Testis (tissue), 3 donors: ENCODE data around the gene TSPAN14. TPM values are rescaled to one million over a fixed set of nuclear protein-coding genes. Genes with fewer than 3 reads are reported as not detected.

Experiments used
- DNase-seq: peaks from one replicate; pipeline ENCODE4 v3.0.0-alpha.2; 2019
- H3K27ac ChIP-seq, 2 donors: fragments of 200-600 bp; sonication (generic); one replicate each; pipeline ENCODE4 v1.5.1; 2019
- H3K27me3 ChIP-seq: fragments of 200-600 bp; sonication (generic); one replicate; pipeline ENCODE4 v1.5.1; 2019
- H3K36me3 ChIP-seq: fragments of 200-600 bp; sonication (generic); one replicate; pipeline ENCODE4 v1.5.1; 2017; ENCODE audit warnings: low read depth; ENCODE audit errors: missing control alignments
- H3K4me1 ChIP-seq: fragments of 200-600 bp; sonication (generic); one replicate; pipeline ENCODE4 v1.5.1; 2019
- H3K4me3 ChIP-seq, 2 donors: fragments of 200-600 bp; sonication (generic); one replicate each; pipeline ENCODE4 v1.5.1; 2017 to 2019
- H3K9me3 ChIP-seq: fragments of 200-600 bp; sonication (generic); one replicate; pipeline ENCODE4 v1.5.1; 2017
- POLR2A ChIP-seq: fragments of 450-650 bp; IDR thresholded peaks from one replicate; pipeline ENCODE4 v1.6.1; 2017; ENCODE audit warnings: antibody characterized with exemption, mild to moderate bottlenecking, moderate library complexity
- WGBS, 2 donors: methylation state at CpG; one replicate each; pipeline ENCODE4 v1.1.5; 2018; 5-methylcytosine and 5-hydroxymethylcytosine counted together
- intact Hi-C: fragments of 100-400 bp; cut with DNase I; formaldehyde crosslinking; loops from one replicate; pipeline ENCODE4 v1.15.1; 2023; ENCODE audit warnings: low total_unique reads
- polyA plus RNA-seq: library from polyadenylated mRNA; stranded (reverse); fragments of 350-450 nt; fragmentation: Illumina TruSeq; extraction: RNeasy Lipid Tissue Mini Kit (QIAGEN cat#74804); gene quantifications from one replicate; pipeline ENCODE4 v1.2.3, GENCODE V29; 2014; ENCODE audit warnings: low read depth, low replicate concordance; ENCODE audit not compliant: insufficient read depth
- total RNA-seq, 2 donors: library from RNA; depleted of rRNA; stranded (reverse); fragments of >200 nt; gene quantifications; one replicate each; pipeline ENCODE4 v1.2.3, GENCODE V29; 2016
- TF ChIP-seq, protein P1 (sequence below), 3 experiments: fragments of 450-650 bp in 2 of 3; fragments of 200-600 bp in 1 of 3; sonication (generic) in 1 of 3; IDR thresholded peaks; one replicate each; pipeline ENCODE4 v1.5.1; 2016 to 2019; ENCODE audit warnings: antibody characterized with exemption in 3 of 3, mild to moderate bottlenecking in 2 of 3, moderate library complexity in 1 of 3

TSPAN14 gene
- total and polyA plus RNA-seq, 3 donors from 2014 or later = 59.1 to 64.6 (median 61.4) TPM

DNA sequence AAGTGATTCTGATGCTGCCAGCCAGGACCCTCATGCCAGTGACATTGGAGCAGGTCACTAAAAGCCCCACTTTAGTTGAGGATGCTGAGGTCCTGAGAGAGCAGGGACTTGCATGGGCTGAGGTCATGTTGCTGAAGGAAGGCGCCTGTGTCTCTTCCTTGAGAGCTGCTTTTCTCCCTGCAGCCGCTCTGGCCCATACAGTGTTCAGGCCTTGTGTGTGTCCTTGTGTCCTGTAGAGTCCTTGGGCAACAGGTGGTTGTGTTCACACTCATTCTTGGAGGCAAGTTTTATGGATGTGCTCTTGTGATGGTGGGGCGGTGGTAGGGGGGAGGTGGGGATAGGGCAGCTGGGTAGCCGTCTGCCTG is 33.3 kb downstream of the TSPAN14 start:
- no peaks in the 10 kb centered on the region for H3K27me3 ChIP-seq
- no peaks in the 10 kb centered on the region for H3K36me3 ChIP-seq
- no peak for DNase-seq
- 88 to 97% methylated on average over 3 to 4 of the region's 4 CpGs for WGBS, 2 donors
- peaks cover 53% of the 10 kb centered on the region for H3K4me1 ChIP-seq
- intact Hi-C loops = no loop called here
- peak overlapping the region in 1 of 2 donors; percentile 48 for H3K27ac ChIP-seq
- no peaks in the 10 kb centered on the region for H3K9me3 ChIP-seq
- H3K4me3 ChIP-seq = no peak overlapping the region
- TF ChIP-seq POLR2A = no peak
- TF ChIP-seq, protein P1, sequence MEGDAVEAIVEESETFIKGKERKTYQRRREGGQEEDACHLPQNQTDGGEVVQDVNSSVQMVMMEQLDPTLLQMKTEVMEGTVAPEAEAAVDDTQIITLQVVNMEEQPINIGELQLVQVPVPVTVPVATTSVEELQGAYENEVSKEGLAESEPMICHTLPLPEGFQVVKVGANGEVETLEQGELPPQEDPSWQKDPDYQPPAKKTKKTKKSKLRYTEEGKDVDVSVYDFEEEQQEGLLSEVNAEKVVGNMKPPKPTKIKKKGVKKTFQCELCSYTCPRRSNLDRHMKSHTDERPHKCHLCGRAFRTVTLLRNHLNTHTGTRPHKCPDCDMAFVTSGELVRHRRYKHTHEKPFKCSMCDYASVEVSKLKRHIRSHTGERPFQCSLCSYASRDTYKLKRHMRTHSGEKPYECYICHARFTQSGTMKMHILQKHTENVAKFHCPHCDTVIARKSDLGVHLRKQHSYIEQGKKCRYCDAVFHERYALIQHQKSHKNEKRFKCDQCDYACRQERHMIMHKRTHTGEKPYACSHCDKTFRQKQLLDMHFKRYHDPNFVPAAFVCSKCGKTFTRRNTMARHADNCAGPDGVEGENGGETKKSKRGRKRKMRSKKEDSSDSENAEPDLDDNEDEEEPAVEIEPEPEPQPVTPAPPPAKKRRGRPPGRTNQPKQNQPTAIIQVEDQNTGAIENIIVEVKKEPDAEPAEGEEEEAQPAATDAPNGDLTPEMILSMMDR (IDR thresholded peaks at IDR 0.05) = no peak

DNA sequence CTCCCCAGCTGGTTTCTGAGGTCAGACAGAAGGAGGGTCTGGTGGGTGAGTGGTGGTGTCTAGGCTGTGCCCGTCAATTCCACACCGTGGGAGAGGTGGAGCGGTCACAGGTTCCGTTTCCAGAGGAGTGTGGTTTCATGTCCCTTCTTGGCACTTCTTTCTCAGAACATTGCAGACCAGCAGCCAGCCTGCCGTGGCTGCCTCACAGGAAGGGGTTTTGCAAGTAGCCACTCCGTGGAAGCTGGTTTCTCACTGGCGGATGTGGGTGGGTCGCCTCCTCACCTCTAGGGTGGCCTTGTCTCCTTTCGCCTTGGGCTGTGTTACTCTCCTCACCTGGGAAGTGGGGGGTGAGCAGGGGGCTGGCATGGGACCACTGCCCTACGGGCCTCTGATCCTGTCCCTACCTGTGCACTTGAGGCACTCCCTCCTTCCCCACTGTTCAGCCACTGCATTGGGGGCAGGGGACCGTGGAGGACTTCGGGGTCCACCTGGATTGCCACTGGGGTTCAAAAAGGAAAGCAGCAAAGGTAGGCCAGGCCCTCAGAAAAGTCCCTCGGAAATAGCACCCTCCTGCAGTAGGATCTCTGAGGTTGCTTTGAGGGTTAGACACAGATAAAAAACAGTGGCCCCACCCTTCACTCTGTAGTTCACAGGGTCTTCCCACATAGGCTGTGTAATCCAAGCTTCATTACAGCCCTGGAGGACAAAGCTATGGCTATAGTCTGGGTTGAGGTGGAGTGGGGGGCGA is 33.9 kb downstream of the TSPAN14 start:
- 85 to 88% methylated on average over 3 to 14 of the region's 14 CpGs for WGBS, 2 donors
- no peak for DNase-seq
- no peaks in the 10 kb centered on the region for H3K36me3 ChIP-seq
- intact Hi-C loops = no loop called here
- peak overlapping the region in 1 of 2 donors; percentile 48 for H3K27ac ChIP-seq
- H3K27me3 ChIP-seq = no peaks in the 10 kb centered on the region
- TF ChIP-seq, protein P1 (IDR thresholded peaks at IDR 0.05) = no peak
- no peak for TF ChIP-seq POLR2A
- peaks cover 53% of the 10 kb centered on the region for H3K4me1 ChIP-seq
- no peak overlapping the region for H3K4me3 ChIP-seq
- H3K9me3 ChIP-seq = no peaks in the 10 kb centered on the region

DNA sequence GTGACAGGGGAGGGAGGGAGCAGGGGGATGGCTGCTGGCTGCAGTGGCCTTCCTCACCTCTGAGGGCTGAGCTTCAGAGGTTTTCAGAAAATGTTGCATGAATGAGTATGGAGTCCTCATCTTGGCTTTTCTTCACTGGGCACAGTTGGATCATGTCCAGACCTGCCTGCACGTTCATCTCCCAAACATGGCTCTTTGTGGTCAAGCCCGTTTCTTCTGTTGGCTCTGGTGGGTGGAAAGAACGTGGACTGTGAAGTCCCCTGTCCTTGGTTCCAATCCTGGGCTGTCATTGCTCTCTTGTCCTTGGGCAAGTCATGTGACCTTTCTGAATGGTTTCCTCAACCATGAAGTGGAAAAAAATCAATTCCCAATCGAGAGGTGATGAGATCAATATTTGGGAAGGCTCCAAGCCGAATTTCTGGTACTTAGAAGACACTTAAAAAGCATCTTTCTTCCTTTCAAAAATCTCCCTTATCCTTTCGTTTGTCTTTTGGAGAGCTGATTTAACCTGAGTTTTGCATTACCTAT is 34.5 kb downstream of the TSPAN14 start:
- Histone ChIP-seq H3K9me3 (no peaks in the 10 kb centered on the region), H3K4me3 (no peak overlapping the region), H3K36me3 (no peaks in the 10 kb centered on the region), H3K4me1 (peaks cover 57% of the 10 kb centered on the region), H3K27ac (no peak overlapping the region), H3K27me3 (no peaks in the 10 kb centered on the region)
- TF ChIP-seq POLR2A = no peak
- TF ChIP-seq, protein P1 (IDR thresholded peaks at IDR 0.05) = no peak
- intact Hi-C loops = no loop called here
- WGBS, 2 donors = 73 to 77% methylated on average over 6 of the region's 6 CpGs
- no peak for DNase-seq

DNA sequence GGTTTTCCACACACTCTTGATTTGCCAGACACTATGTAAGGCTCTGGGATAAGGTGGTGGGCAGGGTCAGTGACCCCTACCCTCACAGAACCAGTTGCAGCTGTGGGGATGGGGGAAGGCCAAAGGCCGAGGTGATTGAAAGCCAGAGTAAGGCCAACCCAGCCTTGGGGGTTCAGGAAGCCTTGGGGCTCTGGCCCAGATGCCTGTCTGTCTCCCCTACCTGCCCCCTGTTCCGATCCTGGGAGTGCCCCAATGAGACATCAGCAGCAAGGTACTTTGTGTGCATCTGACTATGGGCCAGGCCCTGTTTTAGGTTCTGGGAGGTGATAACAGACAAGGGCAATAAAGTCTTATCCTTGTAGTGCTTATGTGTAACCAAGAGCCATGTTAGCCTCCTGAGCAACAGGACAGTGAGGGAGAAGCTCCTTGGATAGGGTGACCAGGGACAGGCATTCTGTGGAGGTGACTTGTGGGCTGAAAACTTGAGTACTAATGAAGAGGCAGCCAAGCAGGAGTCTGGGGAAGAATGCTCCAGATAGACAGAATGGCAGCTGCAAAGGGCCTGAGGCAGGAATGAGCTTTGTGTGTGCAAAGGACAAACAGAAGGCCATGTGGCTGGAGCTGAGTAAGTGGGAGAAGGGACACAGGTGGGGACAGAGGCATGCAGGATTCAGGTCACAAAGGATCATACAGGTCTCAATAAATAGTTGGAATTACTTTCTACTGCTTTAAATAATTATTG is 35.4 kb downstream of the TSPAN14 start:
- intact Hi-C loops = no loop called here
- no peak for DNase-seq
- H3K4me3 ChIP-seq = no peak overlapping the region
- no peaks in the 10 kb centered on the region for H3K36me3 ChIP-seq
- no peaks in the 10 kb centered on the region for H3K9me3 ChIP-seq
- TF ChIP-seq, protein P1 (IDR thresholded peaks at IDR 0.05) = no peak
- TF ChIP-seq POLR2A = no peak
- no peaks in the 10 kb centered on the region for H3K27me3 ChIP-seq
- peaks cover 56% of the 10 kb centered on the region for H3K4me1 ChIP-seq
- 100% methylated on average over 1 to 2 of the region's 2 CpGs for WGBS, 2 donors
- H3K27ac ChIP-seq = no peak overlapping the region
